Erythroblast (primary cell): ENCODE data around the gene ERVFRD-1.
A peak's percentile ranks its signal among the peaks of the same experiment; 100 is the strongest.
"Not testable (repeated sequence)": the region's sequence is repeated elsewhere in the genome, so short reads cannot be mapped to it uniquely, and the experiment has no call there.

ENCODE experiments used
- DNase-seq, 2 experiments: peaks; one replicate each; lab custom pipeline; 2025; lab: John Stamatoyannopoulos, UW
- GATA1 ChIP-seq: IDR thresholded peaks from 2 replicates; pipeline ENCODE4 v1.6.1; 2011; ENCODE audit warnings: low read depth, mild to moderate bottlenecking, control low read depth, low read length, moderate library complexity
- POLR2A ChIP-seq: IDR thresholded peaks from 2 replicates; pipeline ENCODE4 v1.6.1; 2011; ENCODE audit warnings: mild to moderate bottlenecking, low read length

Gene ERVFRD-1

DNA sequence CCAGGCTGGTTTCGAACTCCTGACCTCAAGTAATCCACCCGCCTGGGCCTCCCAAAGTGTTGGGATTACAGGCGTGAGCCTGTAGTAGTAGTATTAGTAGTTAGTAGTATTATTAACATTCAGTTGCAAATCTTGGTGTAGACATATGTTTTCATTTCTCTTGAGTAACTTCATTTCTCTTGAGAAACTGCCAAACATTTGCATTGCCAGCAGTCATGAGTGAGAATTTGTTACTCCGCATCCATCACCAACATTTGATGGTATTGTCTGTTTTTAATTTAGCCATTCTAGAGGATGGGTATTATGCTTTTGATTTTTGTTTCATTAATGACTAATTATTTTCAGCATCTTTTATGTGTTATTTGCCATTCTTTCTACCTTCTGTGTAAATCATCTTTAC, 1.5 kb upstream of the ERVFRD-1 start:
- DNase-seq: no peak
- TF ChIP-seq POLR2A (no peak), GATA1 (no peak)

DNA sequence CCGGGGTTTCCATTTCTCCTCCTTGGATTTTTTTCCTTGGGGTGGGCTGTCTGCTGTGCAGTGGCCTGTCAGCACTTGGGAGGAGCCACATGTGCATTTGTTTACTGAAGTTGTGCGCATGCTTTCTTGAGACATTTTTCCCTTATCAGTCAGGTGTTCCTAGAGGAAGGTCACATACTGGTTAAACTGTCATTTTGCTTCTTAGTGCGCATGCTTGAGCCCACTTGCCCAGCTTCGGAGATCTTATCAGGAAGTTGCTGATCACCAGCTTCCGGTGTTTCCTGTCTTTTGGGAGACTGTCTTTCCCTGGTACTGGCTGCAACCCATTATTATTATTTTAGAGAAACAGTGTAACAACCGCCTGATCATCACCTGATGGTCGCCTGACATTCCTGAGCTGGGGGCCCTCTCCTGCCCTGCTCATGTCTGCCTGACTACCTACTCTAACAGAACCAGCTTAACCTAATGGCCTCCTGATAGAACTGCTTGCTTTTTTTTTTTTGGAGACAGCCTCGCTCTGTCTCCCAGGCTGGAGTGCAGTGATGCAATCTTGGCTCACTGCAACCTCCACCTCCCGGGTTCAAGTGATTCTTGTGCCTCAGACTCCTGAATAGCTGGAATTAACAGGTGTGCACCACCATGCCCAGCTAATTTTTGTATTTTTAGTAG, 378 bp upstream of the ERVFRD-1 start:
- DNase-seq: peak; percentile 28 to 30
- no peak for TF ChIP-seq POLR2A
- no peak for TF ChIP-seq GATA1

DNA sequence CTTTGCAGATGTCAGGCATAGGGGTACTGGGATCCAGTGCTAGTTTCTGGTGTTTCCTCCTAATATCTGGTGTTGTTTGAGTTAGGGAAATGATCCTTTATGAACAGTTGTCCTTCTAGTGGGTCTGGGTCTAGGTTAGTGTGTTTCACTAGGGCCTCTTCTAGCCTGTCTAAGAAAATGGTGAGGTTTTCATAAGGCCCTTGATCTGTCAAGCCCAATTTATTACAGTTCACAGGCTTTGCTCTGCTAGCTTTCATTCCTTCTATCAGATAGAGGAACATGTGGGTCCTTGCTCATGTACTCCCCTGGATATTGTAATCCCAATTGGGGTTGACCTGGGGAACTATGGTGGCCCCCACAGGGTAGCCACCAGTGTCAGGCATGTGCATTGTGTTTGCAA, 2.8 kb downstream of the ERVFRD-1 start:
- TF ChIP-seq GATA1: no peak
- TF ChIP-seq POLR2A: no peak
- DNase-seq: no peak

DNA sequence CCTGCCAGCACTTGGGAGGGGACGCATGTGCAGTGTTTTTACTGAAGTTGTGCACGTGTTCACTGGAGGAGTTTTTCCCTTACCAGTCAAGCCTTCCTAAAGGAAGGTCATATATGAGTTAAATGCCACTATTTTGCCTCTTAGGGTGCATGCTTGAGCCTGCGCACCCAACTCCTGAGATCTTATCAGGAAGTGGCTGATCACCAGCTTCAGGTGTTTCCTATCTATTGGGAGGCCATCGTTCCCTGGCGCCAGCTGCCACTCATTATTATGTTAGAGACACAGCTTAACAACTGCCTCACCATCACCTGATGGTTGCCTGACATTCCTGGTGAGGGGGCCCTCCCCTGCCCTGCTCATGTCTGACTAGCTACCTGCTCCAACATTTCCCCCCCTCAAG, 8.5 kb downstream of the ERVFRD-1 start:
- DNase-seq: no peak
- TF ChIP-seq POLR2A (no peak), GATA1 (no peak)

DNA sequence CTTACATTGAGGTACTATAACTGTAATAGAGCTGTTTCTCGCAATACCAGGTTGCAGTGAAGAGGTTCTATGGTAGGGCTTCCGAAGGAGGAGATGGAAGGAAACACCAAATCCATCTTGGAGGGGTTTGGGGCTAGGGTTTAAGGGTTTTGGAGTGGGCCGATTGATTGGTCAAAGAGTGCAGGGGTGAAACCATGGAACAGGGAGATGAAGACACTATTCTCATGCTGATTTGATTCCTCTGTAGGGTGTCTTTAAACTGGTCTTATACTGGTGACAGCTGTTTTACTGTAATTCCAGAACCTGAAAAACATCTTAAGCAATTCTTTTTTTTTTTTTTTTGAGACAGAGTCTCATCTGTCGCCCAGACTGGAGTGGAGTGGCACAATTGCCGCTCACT, 10.1 kb downstream of the ERVFRD-1 start:
- no peak for TF ChIP-seq GATA1
- TF ChIP-seq POLR2A: no peak
- no peak for DNase-seq

DNA sequence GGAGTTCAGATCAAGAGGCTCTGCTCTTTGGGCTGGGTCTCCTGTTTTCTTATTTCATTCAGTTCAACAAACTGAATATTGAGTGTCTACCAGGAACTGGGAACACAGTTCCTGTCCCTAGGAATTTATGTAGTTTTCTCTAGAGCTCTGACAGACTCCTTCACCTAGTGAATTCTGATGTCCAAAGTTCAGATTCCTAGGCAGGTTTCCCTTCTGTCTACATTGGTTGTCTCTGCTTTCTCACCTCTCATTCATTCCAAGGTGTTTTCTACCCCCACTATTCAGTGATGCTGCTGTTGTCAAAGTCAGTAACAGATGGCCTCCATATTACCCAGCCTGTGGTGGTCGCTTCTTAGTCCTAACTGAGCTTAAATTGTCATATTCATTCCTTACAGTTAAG, 13.5 kb downstream of the ERVFRD-1 start:
- DNase-seq: no peak
- TF ChIP-seq GATA1: no peak
- TF ChIP-seq POLR2A: no peak

DNA sequence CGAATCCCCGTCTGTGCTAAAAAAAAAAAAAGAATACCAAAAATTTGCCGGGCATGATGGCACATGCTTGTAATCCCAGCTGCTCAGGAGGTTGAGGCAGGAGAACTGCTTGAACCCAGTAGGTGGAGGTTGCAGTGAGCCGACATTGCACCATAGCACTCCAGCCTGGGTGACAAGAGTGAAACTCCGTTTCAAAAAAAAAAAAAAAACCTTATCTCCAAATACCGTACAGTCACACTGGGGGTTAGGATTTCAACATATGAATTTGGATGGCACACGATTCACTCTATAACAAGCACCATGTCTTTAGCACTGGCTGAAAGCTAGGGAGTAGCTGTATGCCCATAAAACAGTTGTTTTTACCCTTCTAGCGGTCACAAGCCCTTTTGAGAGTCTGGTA, 14.0 kb downstream of the ERVFRD-1 start:
- peak; percentile 68 to 69 for DNase-seq
- TF ChIP-seq POLR2A (no peak), GATA1 (no peak)

DNA sequence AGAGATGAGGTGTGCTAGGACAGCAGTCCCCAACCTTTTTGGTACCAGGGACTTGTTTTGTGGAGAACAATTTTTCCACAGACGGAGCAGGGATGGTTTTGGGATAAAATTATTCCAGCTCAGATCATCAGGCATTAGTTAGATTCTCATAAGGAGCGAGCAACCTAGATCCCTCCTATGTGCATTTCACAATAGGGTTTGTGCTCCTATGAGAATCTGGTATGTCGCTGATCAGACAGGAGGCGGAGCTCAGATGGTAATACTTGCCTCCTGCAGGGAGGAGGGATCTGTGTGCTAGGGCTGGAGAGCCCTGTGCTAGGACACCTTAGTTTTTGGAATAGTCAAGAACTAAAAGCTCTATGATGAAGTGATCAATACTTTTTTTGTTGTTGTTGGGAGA, 15.4 kb downstream of the ERVFRD-1 start:
- DNase-seq: peak; percentile 41 to 54
- TF ChIP-seq GATA1: no peak
- TF ChIP-seq POLR2A: no peak

DNA sequence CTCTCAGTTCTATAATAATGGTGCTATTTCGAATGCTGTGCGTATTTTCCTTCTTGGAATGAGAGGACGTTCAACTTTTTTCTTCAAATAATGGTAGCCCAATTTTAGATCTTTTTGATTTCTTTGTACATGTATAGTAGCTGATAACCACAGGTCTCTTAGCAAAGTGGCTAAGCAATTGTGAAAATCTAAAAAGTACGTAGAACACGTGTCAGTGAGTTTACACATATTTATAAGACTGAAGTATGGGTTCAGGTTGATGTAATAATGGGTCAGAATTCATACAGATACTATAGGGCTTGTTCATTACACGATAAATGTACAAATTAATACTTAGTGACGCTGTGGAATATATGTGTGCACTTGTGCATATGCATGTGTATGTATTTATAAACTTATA, 16.6 kb downstream of the ERVFRD-1 start:
- TF ChIP-seq GATA1: no peak
- no peak for TF ChIP-seq POLR2A
- no peak for DNase-seq

DNA sequence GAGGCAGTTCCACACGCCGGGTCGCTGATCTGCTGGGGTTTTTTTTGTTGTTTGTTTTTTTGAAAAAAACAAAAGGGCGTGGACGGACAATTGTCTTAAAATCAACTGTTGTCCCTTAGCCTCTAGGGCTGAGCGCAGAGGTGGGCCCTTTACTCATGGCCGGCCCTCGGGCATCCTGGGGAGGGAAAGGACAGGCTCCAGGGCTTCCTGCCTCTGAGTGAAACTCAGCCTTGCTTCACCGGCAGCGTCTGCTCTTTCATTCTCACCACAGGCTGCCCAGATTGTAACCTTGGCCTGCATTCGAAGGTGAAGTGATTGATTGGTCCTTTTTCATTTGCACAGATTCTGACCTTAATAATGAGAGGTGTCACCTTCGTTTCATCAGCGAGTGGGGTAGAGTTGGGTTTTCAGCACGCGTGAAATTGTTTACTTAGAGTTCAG, 17.1 kb downstream of the ERVFRD-1 start:
- DNase-seq: peak in 1 of 2 experiments; percentile 74
- no peak for TF ChIP-seq GATA1
- no peak for TF ChIP-seq POLR2A

DNA sequence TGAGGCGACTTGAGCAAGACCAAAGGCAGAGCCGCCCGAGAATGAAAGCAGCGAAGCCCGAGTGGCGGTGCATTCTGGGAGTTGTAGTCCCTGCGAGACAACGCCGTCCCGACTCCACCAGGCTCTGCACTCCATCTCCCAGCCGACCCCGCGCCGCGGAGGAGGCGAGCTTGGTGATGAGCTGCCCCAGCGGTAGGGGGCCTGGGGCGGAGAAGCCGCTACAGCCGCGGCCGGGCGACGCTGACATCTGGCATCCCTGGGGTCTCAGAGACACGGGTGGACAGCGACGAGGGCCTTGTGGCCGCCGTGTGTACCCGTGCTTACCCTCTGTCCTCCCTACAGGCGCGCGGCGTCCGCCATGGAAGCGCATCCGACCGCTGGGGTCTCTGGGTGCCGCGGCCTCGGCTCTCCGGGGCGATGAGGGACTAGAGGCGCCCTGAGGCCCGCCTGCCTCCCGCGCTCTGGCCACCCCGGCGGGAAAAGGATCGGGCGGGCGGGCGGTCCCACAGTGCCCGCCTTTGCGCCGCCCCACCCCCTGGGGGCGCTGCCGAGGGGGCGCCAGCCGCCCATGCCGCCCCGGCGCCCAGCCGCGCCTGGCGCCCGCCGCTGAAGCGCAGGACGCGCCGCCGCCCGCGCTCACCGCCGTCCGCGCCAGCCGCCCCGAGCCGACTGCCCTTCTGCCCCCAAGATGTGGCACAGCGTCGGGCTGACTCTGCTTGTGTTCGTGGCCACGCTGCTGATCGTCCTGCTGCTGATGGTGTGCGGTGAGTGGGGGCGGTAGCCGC, 17.7 kb downstream of the ERVFRD-1 start, which contains the start of gene SMIM13:
SMIM13 (plus strand) TSS at position 209 of the 785 bp plus-strand sequence; CDS start at position 689, 480 bp downstream.
- peak; percentile 97 to 98 for DNase-seq
- TF ChIP-seq POLR2A: peak; percentile 81
- TF ChIP-seq GATA1: no peak

DNA sequence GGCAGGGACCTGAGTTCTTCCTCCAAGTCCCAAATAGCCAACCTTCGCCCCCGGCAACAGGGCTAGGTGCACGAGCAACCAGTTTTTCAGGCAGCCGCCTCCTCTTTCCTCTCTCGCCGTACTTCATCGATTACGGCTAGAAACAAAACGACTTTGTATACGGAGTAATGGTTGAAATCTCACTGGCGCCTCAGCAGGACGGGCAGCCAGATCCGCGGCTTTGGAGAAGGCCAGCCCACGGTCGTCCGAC, 18.2 kb downstream of the ERVFRD-1 start:
- no peak for DNase-seq
- TF ChIP-seq GATA1: no peak

DNA sequence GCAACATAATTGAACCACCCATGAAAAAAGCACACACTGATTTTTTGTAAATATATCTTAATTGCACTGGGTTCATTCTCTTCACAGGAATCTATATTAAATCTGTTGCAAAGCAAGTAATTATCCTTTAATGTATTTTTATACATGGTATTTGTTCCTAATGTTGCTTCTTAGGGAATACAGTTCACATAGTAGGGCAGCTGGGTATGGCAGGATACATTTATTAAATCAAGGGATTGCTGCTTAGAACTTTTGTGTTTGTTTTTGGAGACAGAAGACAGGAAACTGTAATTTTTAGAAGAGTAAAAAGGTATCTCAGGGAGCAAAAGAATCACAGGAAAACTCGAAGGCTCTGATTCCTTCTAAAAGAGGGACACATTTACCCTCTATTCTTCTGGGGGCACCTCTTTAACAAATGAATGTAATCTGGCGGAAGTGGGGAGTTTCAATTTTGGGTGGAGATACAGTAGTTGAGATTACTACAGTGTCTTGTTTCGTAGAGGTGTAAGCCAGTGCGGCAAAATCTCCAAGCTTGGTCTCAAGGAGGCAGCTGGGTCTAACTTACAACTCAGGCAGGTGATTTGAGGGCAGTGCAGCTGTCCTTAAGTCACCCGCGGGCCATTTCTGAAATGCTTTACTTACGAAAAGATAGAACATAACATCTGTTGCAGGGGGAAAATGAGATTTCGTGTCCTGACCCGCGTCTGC, 18.7 kb downstream of the ERVFRD-1 start:
- TF ChIP-seq GATA1 (no peak), POLR2A (no peak)
- DNase-seq: peak in 1 of 2 experiments; percentile 75

DNA sequence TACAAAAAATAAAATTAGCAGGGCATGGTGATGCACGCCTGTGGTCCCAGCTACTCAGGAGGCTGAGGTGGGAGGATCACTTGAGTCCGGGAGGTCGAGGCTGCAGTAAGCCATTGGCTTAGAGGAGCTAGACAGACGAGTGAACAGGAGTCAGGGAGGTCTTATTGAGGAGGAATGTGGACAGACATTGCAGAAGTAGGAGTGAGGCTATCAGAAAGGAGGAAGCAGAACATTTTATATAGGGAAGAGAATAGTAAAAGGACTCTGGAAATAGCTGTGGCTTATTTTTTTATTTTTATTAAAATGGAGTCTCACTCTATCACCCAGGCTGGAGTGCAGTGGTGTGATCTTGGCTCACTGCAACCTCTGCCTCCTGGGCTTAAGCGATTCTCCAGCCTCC, 20.4 kb downstream of the ERVFRD-1 start:
- DNase-seq: not testable (repeated sequence)
